Prostate gland (tissue), 2 donors: ENCODE data around the gene PON3.

Source experiments
- POLR2A ChIP-seq: fragments of 450-650 bp; IDR thresholded peaks from one replicate; pipeline ENCODE4 v1.6.1; 2016; ENCODE audit warnings: antibody characterized with exemption, mild to moderate bottlenecking
- POLR2AphosphoS5 ChIP-seq: sonication (generic); formaldehyde crosslinking; IDR thresholded peaks from one replicate; pipeline ENCODE4 v1.6.1; 2017; ENCODE audit warnings: antibody characterized with exemption
- TF ChIP-seq, protein P1 (sequence below), 4 experiments: fragments of 200-600 bp in 2 of 4; fragments of 450-650 bp in 2 of 4; sonication (generic) in 2 of 4; IDR thresholded peaks; 1 replicate in 3 of 4; 2 replicates in 1 of 4; pipeline ENCODE4 v1.5.1; 2016 to 2019; ENCODE audit warnings: antibody characterized with exemption in 4 of 4, mild to moderate bottlenecking in 2 of 4, moderate library complexity in 2 of 4

DNA sequence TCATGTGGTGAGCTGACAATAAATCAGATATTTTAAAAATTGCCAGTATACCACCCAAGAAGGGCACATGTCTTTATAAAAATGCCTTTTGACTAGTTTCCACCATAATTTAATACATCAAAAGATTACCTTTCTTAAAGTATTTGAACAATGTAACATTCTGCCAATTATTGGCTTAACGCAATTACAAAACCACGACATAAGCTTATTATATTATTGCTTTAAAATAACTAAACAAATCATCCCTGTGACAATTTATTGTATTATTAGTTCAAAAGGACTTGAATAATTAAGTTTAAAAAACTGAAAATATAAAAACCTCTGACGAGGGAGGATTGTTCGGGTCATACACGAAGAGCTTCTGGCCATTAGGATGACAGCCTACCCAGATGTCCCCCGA lies 9.6 kb upstream of the PON3 start:
- TF ChIP-seq, protein P1, sequence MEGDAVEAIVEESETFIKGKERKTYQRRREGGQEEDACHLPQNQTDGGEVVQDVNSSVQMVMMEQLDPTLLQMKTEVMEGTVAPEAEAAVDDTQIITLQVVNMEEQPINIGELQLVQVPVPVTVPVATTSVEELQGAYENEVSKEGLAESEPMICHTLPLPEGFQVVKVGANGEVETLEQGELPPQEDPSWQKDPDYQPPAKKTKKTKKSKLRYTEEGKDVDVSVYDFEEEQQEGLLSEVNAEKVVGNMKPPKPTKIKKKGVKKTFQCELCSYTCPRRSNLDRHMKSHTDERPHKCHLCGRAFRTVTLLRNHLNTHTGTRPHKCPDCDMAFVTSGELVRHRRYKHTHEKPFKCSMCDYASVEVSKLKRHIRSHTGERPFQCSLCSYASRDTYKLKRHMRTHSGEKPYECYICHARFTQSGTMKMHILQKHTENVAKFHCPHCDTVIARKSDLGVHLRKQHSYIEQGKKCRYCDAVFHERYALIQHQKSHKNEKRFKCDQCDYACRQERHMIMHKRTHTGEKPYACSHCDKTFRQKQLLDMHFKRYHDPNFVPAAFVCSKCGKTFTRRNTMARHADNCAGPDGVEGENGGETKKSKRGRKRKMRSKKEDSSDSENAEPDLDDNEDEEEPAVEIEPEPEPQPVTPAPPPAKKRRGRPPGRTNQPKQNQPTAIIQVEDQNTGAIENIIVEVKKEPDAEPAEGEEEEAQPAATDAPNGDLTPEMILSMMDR (IDR thresholded peaks at IDR 0.05): no peak
- TF ChIP-seq POLR2A (no peak), POLR2AphosphoS5 (no peak)
